ENCODE results near the gene RILPL1.

- no peak for TF ChIP-seq CTCF (IDR thresholded peaks at IDR 0.05)
- no peak for TF ChIP-seq POLR2AphosphoS5 (IDR thresholded peaks at IDR 0.05)
These were observed 47.8 kb downstream of the RILPL1 start for GRCh38 chr12:123485756-123486155.
